22Rv1 (cell line): ENCODE data around the gene MOK.

Source experiments
- CTCF ChIP-seq: fragments of 450-650 bp; IDR thresholded peaks from 2 replicates; pipeline ENCODE4 v1.5.1; 2017; ENCODE audit warnings: mild to moderate bottlenecking
- ZFX ChIP-seq: fragments of 450-650 bp; IDR thresholded peaks from 2 replicates; pipeline ENCODE4 v1.6.1; 2017; ENCODE audit warnings: antibody characterized with exemption, borderline replicate concordance

DNA sequence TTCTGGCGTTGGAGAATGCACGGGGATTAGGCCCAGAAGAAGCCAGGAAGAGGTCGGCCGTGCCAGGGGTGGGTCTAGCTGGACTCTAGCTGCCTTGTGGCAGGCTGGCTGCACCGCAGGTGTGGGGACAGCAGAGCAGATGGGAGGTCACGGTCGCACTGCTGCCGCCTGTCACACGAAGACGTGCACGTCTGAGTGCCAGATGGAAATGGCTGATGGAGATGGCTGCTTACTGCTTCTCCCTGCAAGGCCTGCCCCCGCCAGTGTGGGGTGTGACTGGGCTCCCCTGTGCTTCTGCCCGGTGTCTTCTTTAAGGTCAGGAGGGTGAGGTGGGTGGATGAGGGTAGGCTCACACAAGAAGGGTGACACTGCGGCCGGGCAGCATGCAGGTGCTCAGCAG, 79.0 kb downstream of the MOK start:
- TF ChIP-seq CTCF: no peak
- no peak for TF ChIP-seq ZFX
